Erythroblast (primary cell): ENCODE results near the gene KCNMB1.

Source experiments
- GATA1 ChIP-seq: IDR thresholded peaks from 2 replicates; pipeline ENCODE4 v1.6.1; 2011; ENCODE audit warnings: low read depth, mild to moderate bottlenecking, control low read depth, low read length, moderate library complexity
- POLR2A ChIP-seq: IDR thresholded peaks from 2 replicates; pipeline ENCODE4 v1.6.1; 2011; ENCODE audit warnings: mild to moderate bottlenecking, low read length

- TF ChIP-seq POLR2A (no peak), GATA1 (no peak)
Measured at GRCh38 chr5:170337045-170337733, 52.0 kb downstream of the KCNMB1 start.
